Keratinocyte (primary cell): Measurements from ENCODE around the gene MED26. TPM values are rescaled to one million over a fixed set of nuclear protein-coding genes. Genes with fewer than 3 reads are reported as not detected.

ENCODE experiments used
- DNase-seq: peaks from one replicate; pipeline ENCODE4 v3.0.0-alpha.2; 2011; ENCODE audit warnings: low read depth, missing footprints, low spot score
- FAIRE-seq: peaks from 2 replicates; lab custom pipeline; 2011; peaks lifted over from hg19 to GRCh38; lab: Jason Lieb, UNC
- H2AFZ ChIP-seq: 2 replicates; pipeline ENCODE4 v1.6.0; 2012; ENCODE audit warnings: low read length, control low read depth, inconsistent platforms; ENCODE audit not compliant: control insufficient read depth
- H3K27ac ChIP-seq: 2 replicates; pipeline ENCODE4 v1.5.1; 2011; ENCODE audit warnings: low read length; ENCODE audit not compliant: control insufficient read depth, insufficient read depth
- H3K27me3 ChIP-seq: 3 replicates; pipeline ENCODE4 v1.6.0; 2011; ENCODE audit warnings: low read length; ENCODE audit not compliant: control insufficient read depth, insufficient read depth; ENCODE audit errors: extremely low read depth
- H3K36me3 ChIP-seq, 2 experiments: 2 replicates in 1 of 2; 3 replicates in 1 of 2; pipeline ENCODE4 v1.5.1; 2011; ENCODE audit warnings: low read length in 2 of 2, mild to moderate bottlenecking in 1 of 2; ENCODE audit not compliant: control insufficient read depth in 2 of 2, insufficient read depth in 2 of 2; ENCODE audit errors: extremely low read depth in 1 of 2
- H3K4me1 ChIP-seq: 3 replicates; pipeline ENCODE4 v1.5.1; 2011; ENCODE audit warnings: low read length; ENCODE audit not compliant: control insufficient read depth, insufficient read depth; ENCODE audit errors: extremely low read depth
- H3K4me2 ChIP-seq: 3 replicates; pipeline ENCODE4 v1.6.0; 2011; ENCODE audit warnings: low read depth, low read length; ENCODE audit not compliant: control insufficient read depth, insufficient read depth; ENCODE audit errors: extremely low read depth
- H3K4me3 ChIP-seq, 3 experiments: fragments of 200-600 bp in 1 of 3; sonication (generic) in 1 of 3; 2 replicates in 2 of 3; 3 replicates in 1 of 3; pipeline ENCODE4 v1.5.1; 2011 to 2016; ENCODE audit warnings: low read length in 3 of 3, mild to moderate bottlenecking in 3 of 3, control low read depth in 2 of 3, inconsistent platforms in 1 of 3, low read depth in 1 of 3, mixed read lengths in 1 of 3, mixed run types in 1 of 3, moderate library complexity in 1 of 3; ENCODE audit not compliant: control insufficient read depth in 2 of 3, insufficient read depth in 2 of 3; ENCODE audit errors: extremely low read depth in 1 of 3
- H3K79me2 ChIP-seq: 2 replicates; pipeline ENCODE4 v1.6.0; 2012; ENCODE audit warnings: low read length; ENCODE audit not compliant: control insufficient read depth, insufficient read depth
- H3K9ac ChIP-seq: 3 replicates; pipeline ENCODE4 v1.6.0; 2011; ENCODE audit warnings: low read length; ENCODE audit not compliant: control insufficient read depth, insufficient read depth; ENCODE audit errors: extremely low read depth
- H3K9me1 ChIP-seq: 3 replicates; pipeline ENCODE4 v1.6.0; 2011; ENCODE audit warnings: low read length; ENCODE audit not compliant: control insufficient read depth, insufficient read depth; ENCODE audit errors: extremely low read depth
- H3K9me3 ChIP-seq: 2 replicates; pipeline ENCODE4 v1.5.1; 2012; ENCODE audit warnings: low read depth, low read length; ENCODE audit not compliant: control insufficient read depth
- H4K20me1 ChIP-seq: 3 replicates; pipeline ENCODE4 v1.6.0; 2011; ENCODE audit warnings: low read length; ENCODE audit not compliant: control insufficient read depth, insufficient read depth; ENCODE audit errors: extremely low read depth
- EZH2 ChIP-seq: IDR thresholded peaks from one replicate; pipeline ENCODE4 v1.6.1; 2012; ENCODE audit warnings: inconsistent platforms, mild to moderate bottlenecking, low read length, moderate library complexity
- dilution Hi-C: fragments of 300-500 bp; cut with MboI; formaldehyde crosslinking; loops from one replicate; pipeline ENCODE4 v1.7.0; 2020; ENCODE audit warnings: low sequenced_read_pairs; ENCODE audit not compliant: extremely low pct_ligation_motif_present
- polyA plus RNA-seq, 5 experiments: library from polyadenylated mRNA; depleted of rRNA in 3 of 5; stranded (reverse) in 3 of 5; stranded (forward) in 1 of 5; unstranded in 1 of 5; fragments of >200 nt; gene quantifications; 1 replicate in 1 of 5; 2 replicates in 3 of 5; 3 replicates in 1 of 5; pipeline versions ENCODE4 v1.2.1 to v1.2.3, GENCODE V29; 2011 to 2012; ENCODE audit warnings: missing spikeins in 2 of 5, low read depth in 1 of 5, low replicate concordance in 1 of 5
- TF ChIP-seq, protein P1 (sequence below), 3 experiments: IDR thresholded peaks in 1 of 3; conservative IDR thresholded peaks in 1 of 3; optimal IDR thresholded peaks in 1 of 3; 2 replicates in 2 of 3; 3 replicates in 1 of 3; pipeline versions ENCODE3 to v1.5.1; 2011; ENCODE audit warnings: low read length in 3 of 3, mild to moderate bottlenecking in 3 of 3, moderate library complexity in 2 of 3, control low read depth in 1 of 3, inconsistent platforms in 1 of 3; ENCODE audit not compliant: insufficient read depth in 2 of 3; ENCODE audit errors: extremely low read depth in 1 of 3

Gene MED26
- polyA plus RNA-seq, 1 donor (not counting 4 experiments of a cell fraction or from before 2014, with no cell fraction given): 4.7 TPM

DNA sequence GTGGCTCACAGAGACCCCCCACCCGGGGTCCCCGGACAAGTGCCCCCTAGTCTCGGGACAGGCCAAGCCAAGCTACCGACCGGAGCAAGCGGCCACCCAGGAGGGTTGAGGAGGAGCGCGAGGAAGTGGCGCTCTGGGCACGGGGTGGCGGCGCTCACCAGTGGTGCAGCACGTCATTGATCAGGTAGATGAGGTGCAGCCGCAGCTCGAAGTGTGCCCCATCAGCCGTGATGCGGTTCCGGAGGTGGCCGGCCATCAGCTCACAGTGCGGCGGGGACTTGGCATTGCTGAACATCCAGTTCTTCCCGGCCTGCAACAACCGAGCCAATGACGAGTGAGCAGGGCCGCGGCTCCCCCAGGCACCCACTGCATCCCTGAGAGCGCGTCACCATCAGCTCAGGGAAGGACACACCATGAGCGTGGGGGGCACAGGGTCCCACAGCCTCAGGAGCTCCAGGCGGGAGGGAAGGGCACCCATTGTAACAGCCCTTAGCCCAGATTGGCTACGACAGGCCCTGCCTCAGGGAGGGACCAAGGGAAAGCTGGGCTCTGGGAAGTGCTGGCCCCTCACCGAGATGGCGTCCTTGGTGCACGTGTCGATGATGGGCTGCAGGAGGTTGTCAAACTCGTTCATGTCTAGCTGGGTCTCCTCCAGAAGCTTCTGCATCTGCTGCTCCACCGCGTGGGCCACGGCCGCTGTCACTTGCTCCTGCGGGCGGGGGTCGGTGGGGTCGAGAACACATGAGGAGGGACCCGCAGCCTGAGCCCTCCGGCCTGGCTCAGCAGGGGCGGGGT is 95.4 kb downstream of the MED26 start:
- peaks cover 52 to 61% of the 10 kb centered on the region in 2 experiments for H3K36me3 ChIP-seq
- H3K4me1 ChIP-seq: no peaks in the 10 kb centered on the region
- dilution Hi-C loops: no loop called here
- H3K9ac ChIP-seq: no peak overlapping the region
- H3K79me2 ChIP-seq: peaks cover 31% of the 10 kb centered on the region
- FAIRE-seq (no peak), DNase-seq (no peak)
- no peak overlapping the region for H3K4me3 ChIP-seq
- no peak for TF ChIP-seq EZH2
- TF ChIP-seq, protein P1, sequence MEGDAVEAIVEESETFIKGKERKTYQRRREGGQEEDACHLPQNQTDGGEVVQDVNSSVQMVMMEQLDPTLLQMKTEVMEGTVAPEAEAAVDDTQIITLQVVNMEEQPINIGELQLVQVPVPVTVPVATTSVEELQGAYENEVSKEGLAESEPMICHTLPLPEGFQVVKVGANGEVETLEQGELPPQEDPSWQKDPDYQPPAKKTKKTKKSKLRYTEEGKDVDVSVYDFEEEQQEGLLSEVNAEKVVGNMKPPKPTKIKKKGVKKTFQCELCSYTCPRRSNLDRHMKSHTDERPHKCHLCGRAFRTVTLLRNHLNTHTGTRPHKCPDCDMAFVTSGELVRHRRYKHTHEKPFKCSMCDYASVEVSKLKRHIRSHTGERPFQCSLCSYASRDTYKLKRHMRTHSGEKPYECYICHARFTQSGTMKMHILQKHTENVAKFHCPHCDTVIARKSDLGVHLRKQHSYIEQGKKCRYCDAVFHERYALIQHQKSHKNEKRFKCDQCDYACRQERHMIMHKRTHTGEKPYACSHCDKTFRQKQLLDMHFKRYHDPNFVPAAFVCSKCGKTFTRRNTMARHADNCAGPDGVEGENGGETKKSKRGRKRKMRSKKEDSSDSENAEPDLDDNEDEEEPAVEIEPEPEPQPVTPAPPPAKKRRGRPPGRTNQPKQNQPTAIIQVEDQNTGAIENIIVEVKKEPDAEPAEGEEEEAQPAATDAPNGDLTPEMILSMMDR (optimal IDR thresholded peaks at IDR 0.05 in 1 of 3, IDR thresholded peaks at IDR 0.05 in 1 of 3, conservative IDR thresholded peaks at IDR 0.05 in 1 of 3; ENCODE audit: extremely low read depth in 1 of 3, insufficient read depth in 2 of 3, low read length in 3 of 3): no peak
- no peak overlapping the region for H3K27ac ChIP-seq
- H3K9me1 ChIP-seq: no peaks in the 10 kb centered on the region
- H3K4me2 ChIP-seq: no peak overlapping the region
- no peak overlapping the region for H2AFZ ChIP-seq
- H4K20me1 ChIP-seq: peaks cover 10% of the 10 kb centered on the region
- H3K9me3 ChIP-seq: no peaks in the 10 kb centered on the region
- H3K27me3 ChIP-seq: no peaks in the 10 kb centered on the region

DNA sequence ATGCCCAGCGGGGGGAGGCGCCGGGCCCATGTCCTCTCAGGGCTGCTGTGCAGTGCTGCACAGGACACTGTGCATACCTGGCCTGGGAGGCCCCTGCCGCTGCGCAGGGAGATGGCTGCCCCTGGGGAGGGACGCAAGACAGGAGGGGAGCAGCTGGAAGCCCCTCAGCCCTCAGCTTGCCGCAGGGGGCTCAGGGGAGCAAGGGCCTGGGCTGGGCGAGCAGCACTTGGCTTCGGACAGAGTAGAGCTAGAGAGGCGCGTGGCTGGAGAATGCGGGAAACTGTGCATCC is 96.7 kb downstream of the MED26 start:
- H3K36me3 ChIP-seq: peaks cover 50 to 66% of the 10 kb centered on the region in 2 experiments
- H3K4me1 ChIP-seq: no peaks in the 10 kb centered on the region
- dilution Hi-C loops: no loop called here
- no peaks in the 10 kb centered on the region for H3K27me3 ChIP-seq
- no peaks in the 10 kb centered on the region for H3K9me1 ChIP-seq
- no peak overlapping the region for H3K27ac ChIP-seq
- no peak overlapping the region for H3K9ac ChIP-seq
- H2AFZ ChIP-seq: no peak overlapping the region
- H3K4me3 ChIP-seq: no peak overlapping the region
- DNase-seq: no peak
- H3K4me2 ChIP-seq: no peak overlapping the region
- H3K9me3 ChIP-seq: no peaks in the 10 kb centered on the region
- FAIRE-seq: no peak
- peaks cover 4% of the 10 kb centered on the region for H4K20me1 ChIP-seq
- no peak for TF ChIP-seq EZH2
- TF ChIP-seq, protein P1 (optimal IDR thresholded peaks at IDR 0.05 in 1 of 3, IDR thresholded peaks at IDR 0.05 in 1 of 3, conservative IDR thresholded peaks at IDR 0.05 in 1 of 3; ENCODE audit: extremely low read depth in 1 of 3, insufficient read depth in 2 of 3, low read length in 3 of 3): no peak
- peaks cover 21% of the 10 kb centered on the region for H3K79me2 ChIP-seq
